ENCODE measurements around the gene ACKR3. TPM values are rescaled to one million over a fixed set of nuclear protein-coding genes. Genes with fewer than 3 reads are reported as not detected.

ACKR3 gene
- total RNA-seq, 1 experiment from 2014 or later, result 0.61 TPM

- H3K27me3 Mint-ChIP-seq (ENCODE audit: insufficient read depth, unreplicated experiment), result peaks cover 21% of the 10 kb centered on the region
- intact Hi-C loops (cut with micrococcal nuclease), result no loop called here
- peaks cover 5% of the 10 kb centered on the region for H3K4me1 Mint-ChIP-seq (ENCODE audit: insufficient read depth, unreplicated experiment)
- no peaks in the 10 kb centered on the region for H3K9me3 Mint-ChIP-seq (ENCODE audit: unreplicated experiment)
- H3K36me3 Mint-ChIP-seq (ENCODE audit: insufficient read depth, unreplicated experiment), result no peaks in the 10 kb centered on the region
- BruUV-seq (replicated peaks), result no TSS peak
- H3K27ac Mint-ChIP-seq (ENCODE audit: low read depth, unreplicated experiment), result no peak overlapping the region
- ChIA-PET CTCF (interaction anchor here (0.6 to 0.8 kb wide), 2 partner anchors 63 to 1113 kb away, joined by 3 to 5 read pairs; no protein-coding TSS in a partner anchor), POLR2A (interaction anchor here (0.7 to 1.0 kb wide), 2 partner anchors 9 to 213 kb away, joined by 3 read pairs; no protein-coding TSS in a partner anchor)
- TF ChIP-seq CTCF (IDR thresholded peaks at IDR 0.05; ENCODE audit: unreplicated experiment), result no peak
- DNase-seq (ENCODE audit: unreplicated experiment), result no peak
- H3K4me3 Mint-ChIP-seq (ENCODE audit: unreplicated experiment), result no peak overlapping the region
Observed at GRCh38 chr2:236526455-236527158, 43.0 kb upstream of the ACKR3 start.

- Mint-ChIP-seq H3K27ac (ENCODE audit: low read depth, unreplicated experiment) (no peak overlapping the region), H3K36me3 (ENCODE audit: insufficient read depth, unreplicated experiment) (no peaks in the 10 kb centered on the region), H3K27me3 (ENCODE audit: insufficient read depth, unreplicated experiment) (peaks cover 15% of the 10 kb centered on the region), H3K4me3 (ENCODE audit: unreplicated experiment) (no peak overlapping the region), H3K4me1 (ENCODE audit: insufficient read depth, unreplicated experiment) (peaks cover 5% of the 10 kb centered on the region), H3K9me3 (ENCODE audit: unreplicated experiment) (no peaks in the 10 kb centered on the region)
- intact Hi-C loops (cut with micrococcal nuclease), result no loop called here
- BruUV-seq (replicated peaks), result no TSS peak
- ChIA-PET POLR2A (interaction anchor here (0.7 to 1.0 kb wide), 2 partner anchors 8 to 212 kb away, joined by 3 read pairs; no protein-coding TSS in a partner anchor), CTCF (interaction anchor here (0.8 kb wide), 1 partner anchor 62 kb away, joined by 3 read pairs; no protein-coding TSS in a partner anchor)
- TF ChIP-seq CTCF (IDR thresholded peaks at IDR 0.05; ENCODE audit: unreplicated experiment), result no peak
- no peak for DNase-seq (ENCODE audit: unreplicated experiment)
Observed at GRCh38 chr2:236527159-236527630, 42.4 kb upstream of the ACKR3 start.

- no peaks in the 10 kb centered on the region for H3K36me3 Mint-ChIP-seq (ENCODE audit: insufficient read depth, unreplicated experiment)
- peaks cover 5% of the 10 kb centered on the region for H3K4me1 Mint-ChIP-seq (ENCODE audit: insufficient read depth, unreplicated experiment)
- intact Hi-C loops (cut with micrococcal nuclease), result no loop called here
- BruUV-seq (replicated peaks), result no TSS peak
- ChIA-PET POLR2A (no interaction called here), CTCF (interaction anchor here (0.6 kb wide), 2 partner anchors 14 to 352 kb away, joined by 3 read pairs; no protein-coding TSS in a partner anchor)
- no peak overlapping the region for H3K4me3 Mint-ChIP-seq (ENCODE audit: unreplicated experiment)
- no peaks in the 10 kb centered on the region for H3K9me3 Mint-ChIP-seq (ENCODE audit: unreplicated experiment)
- H3K27ac Mint-ChIP-seq (ENCODE audit: low read depth, unreplicated experiment), result no peak overlapping the region
- no peak for DNase-seq (ENCODE audit: unreplicated experiment)
- H3K27me3 Mint-ChIP-seq (ENCODE audit: insufficient read depth, unreplicated experiment), result no peaks in the 10 kb centered on the region
- TF ChIP-seq CTCF (IDR thresholded peaks at IDR 0.05; ENCODE audit: unreplicated experiment), result no peak
Observed at GRCh38 chr2:236529606-236530005, 40.0 kb upstream of the ACKR3 start.

GRCh38 chr2:236530512-236530911, 39.1 kb upstream of the ACKR3 start:
- Mint-ChIP-seq H3K4me3 (ENCODE audit: unreplicated experiment) (no peak overlapping the region), H3K36me3 (ENCODE audit: insufficient read depth, unreplicated experiment) (no peaks in the 10 kb centered on the region), H3K4me1 (ENCODE audit: insufficient read depth, unreplicated experiment) (peaks cover 10% of the 10 kb centered on the region), H3K27ac (ENCODE audit: low read depth, unreplicated experiment) (no peak overlapping the region), H3K27me3 (ENCODE audit: insufficient read depth, unreplicated experiment) (no peaks in the 10 kb centered on the region), H3K9me3 (ENCODE audit: unreplicated experiment) (no peaks in the 10 kb centered on the region)
- TF ChIP-seq CTCF (IDR thresholded peaks at IDR 0.05; ENCODE audit: unreplicated experiment), result no peak
- CTCF ChIA-PET, result interaction anchor here (0.7 to 1.0 kb wide), 2 partner anchors 17 to 141 kb away, joined by 3 read pairs; no protein-coding TSS in a partner anchor
- no TSS peak for BruUV-seq (replicated peaks)
- intact Hi-C loops (cut with micrococcal nuclease), result no loop called here
- POLR2A ChIA-PET, result interaction anchor here (0.6 kb wide), 2 partner anchors 1250 to 1927 kb away, joined by 3 to 4 read pairs; no protein-coding TSS in a partner anchor
- no peak for DNase-seq (ENCODE audit: unreplicated experiment)

Data from MCF 10A (cell line).